ENCODE measurements around the gene CACNB4. TPM values are rescaled to one million over a fixed set of nuclear protein-coding genes. Genes with fewer than 3 reads are reported as not detected.

CACNB4 gene
- total and polyA plus RNA-seq, 9 of the 15 experiments (the other 6 are each of a cell fraction or from before 2014, with no cell fraction given): 0.01 to 0.20 (median 0.04) TPM; not detected in 1

DNA sequence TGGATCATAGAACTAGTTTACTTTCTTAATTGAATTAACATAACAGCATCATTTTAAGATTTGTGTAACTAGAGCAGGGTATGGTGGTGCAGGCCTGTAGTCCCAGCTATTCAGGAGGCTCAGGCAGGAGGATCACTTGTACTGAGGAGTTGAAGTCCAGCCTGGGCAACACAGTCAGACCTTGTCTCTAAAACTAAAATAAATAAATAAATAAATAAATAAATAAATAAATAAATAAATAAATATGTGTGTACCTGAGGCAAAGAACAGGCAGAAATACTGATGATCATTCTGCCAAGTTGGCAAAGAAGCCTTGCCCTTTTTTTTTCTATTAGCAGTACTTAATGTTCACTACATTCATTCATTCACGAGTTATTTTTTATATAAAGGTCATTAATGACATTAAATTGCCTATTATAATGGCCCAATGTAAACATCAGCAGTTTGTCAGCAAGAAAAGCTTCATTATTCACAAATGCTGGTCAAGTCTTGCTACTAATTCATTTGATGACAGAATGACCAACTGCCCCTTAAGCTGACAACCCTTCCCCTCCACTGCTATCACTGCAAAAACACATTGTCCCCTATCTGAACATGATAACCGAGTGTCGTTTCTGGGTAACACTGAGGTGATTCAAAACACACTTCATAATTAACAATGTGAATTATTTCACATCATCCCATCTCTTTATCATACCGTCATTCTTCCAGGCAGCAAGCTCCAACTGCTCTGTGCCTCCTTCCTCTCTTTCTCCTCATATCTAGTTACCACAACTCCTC is 309.6 kb downstream of the CACNB4 start (continued):
- TF ChIP-seq, protein P1, sequence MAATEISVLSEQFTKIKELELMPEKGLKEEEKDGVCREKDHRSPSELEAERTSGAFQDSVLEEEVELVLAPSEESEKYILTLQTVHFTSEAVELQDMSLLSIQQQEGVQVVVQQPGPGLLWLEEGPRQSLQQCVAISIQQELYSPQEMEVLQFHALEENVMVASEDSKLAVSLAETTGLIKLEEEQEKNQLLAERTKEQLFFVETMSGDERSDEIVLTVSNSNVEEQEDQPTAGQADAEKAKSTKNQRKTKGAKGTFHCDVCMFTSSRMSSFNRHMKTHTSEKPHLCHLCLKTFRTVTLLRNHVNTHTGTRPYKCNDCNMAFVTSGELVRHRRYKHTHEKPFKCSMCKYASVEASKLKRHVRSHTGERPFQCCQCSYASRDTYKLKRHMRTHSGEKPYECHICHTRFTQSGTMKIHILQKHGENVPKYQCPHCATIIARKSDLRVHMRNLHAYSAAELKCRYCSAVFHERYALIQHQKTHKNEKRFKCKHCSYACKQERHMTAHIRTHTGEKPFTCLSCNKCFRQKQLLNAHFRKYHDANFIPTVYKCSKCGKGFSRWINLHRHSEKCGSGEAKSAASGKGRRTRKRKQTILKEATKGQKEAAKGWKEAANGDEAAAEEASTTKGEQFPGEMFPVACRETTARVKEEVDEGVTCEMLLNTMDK (IDR thresholded peaks at IDR 0.05; ENCODE audit: borderline replicate concordance, insufficient read depth, low read depth, low read length, poor library complexity, severe bottlenecking): no peak
- TF ChIP-seq ZNF134 (CRISPR knock-in tag; conservative IDR thresholded peaks at IDR 0.05): no peak
- no peak for TF ChIP-seq BRF1 (IDR thresholded peaks at IDR 0.05; ENCODE audit: borderline replicate concordance, extremely low read depth, insufficient read length)
- TF ChIP-seq RFX7 (CRISPR knock-in tag; IDR thresholded peaks at IDR 0.05): no peak
- TF ChIP-seq, protein P2, sequence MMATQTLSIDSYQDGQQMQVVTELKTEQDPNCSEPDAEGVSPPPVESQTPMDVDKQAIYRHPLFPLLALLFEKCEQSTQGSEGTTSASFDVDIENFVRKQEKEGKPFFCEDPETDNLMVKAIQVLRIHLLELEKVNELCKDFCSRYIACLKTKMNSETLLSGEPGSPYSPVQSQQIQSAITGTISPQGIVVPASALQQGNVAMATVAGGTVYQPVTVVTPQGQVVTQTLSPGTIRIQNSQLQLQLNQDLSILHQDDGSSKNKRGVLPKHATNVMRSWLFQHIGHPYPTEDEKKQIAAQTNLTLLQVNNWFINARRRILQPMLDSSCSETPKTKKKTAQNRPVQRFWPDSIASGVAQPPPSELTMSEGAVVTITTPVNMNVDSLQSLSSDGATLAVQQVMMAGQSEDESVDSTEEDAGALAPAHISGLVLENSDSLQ (IDR thresholded peaks at IDR 0.05): peak; percentile 85
- no peak for TF ChIP-seq HDAC8 (tag; IDR thresholded peaks at IDR 0.05)
- TF ChIP-seq CHD1 (IDR thresholded peaks at IDR 0.05; ENCODE audit: low read length): no peak
- no peak for TF ChIP-seq SRF (CRISPR knock-in tag; IDR thresholded peaks at IDR 0.05)
- TF ChIP-seq KDM4B (IDR thresholded peaks at IDR 0.05; ENCODE audit: borderline replicate concordance in 2 of 2, low read depth in 1 of 2): no peak
- peak; percentile 76; the same call in 1 of the 2 replicates for TF ChIP-seq JUND (IDR thresholded peaks at IDR 0.05; ENCODE audit: borderline replicate concordance, low read depth, low read length)
- peak; percentile 57; the same call in 1 of the 3 replicates for TF ChIP-seq JUND (tag; IDR thresholded peaks at IDR 0.05; ENCODE audit: borderline replicate concordance, low read depth, low read length)
- TF ChIP-seq, protein P3, sequence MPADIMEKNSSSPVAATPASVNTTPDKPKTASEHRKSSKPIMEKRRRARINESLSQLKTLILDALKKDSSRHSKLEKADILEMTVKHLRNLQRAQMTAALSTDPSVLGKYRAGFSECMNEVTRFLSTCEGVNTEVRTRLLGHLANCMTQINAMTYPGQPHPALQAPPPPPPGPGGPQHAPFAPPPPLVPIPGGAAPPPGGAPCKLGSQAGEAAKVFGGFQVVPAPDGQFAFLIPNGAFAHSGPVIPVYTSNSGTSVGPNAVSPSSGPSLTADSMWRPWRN (IDR thresholded peaks at IDR 0.05; ENCODE audit: low read depth): peak; percentile 68; the same call in 1 of the 2 replicates
- no peak; the same call in 1 of the 2 replicates for TF ChIP-seq NFATC3 (IDR thresholded peaks at IDR 0.05)
- TF ChIP-seq ZNF217 (CRISPR knock-in tag; IDR thresholded peaks at IDR 0.05): no peak
- TF ChIP-seq JUN (IDR thresholded peaks at IDR 0.05; ENCODE audit: borderline replicate concordance, low read depth, low read length): no peak
- no peak for TF ChIP-seq JUN (CRISPR knock-in tag; IDR thresholded peaks at IDR 0.05; ENCODE audit: borderline replicate concordance)
- TF ChIP-seq PHB (CRISPR knock-in tag; IDR thresholded peaks at IDR 0.05): no peak
- 0 out of 2 replicates have a peak, but pooled peaks have one; percentile 28 for TF ChIP-seq ZNF197 (CRISPR knock-in tag; IDR thresholded peaks at IDR 0.05; ENCODE audit: low read depth)
- TF ChIP-seq, protein P4, sequence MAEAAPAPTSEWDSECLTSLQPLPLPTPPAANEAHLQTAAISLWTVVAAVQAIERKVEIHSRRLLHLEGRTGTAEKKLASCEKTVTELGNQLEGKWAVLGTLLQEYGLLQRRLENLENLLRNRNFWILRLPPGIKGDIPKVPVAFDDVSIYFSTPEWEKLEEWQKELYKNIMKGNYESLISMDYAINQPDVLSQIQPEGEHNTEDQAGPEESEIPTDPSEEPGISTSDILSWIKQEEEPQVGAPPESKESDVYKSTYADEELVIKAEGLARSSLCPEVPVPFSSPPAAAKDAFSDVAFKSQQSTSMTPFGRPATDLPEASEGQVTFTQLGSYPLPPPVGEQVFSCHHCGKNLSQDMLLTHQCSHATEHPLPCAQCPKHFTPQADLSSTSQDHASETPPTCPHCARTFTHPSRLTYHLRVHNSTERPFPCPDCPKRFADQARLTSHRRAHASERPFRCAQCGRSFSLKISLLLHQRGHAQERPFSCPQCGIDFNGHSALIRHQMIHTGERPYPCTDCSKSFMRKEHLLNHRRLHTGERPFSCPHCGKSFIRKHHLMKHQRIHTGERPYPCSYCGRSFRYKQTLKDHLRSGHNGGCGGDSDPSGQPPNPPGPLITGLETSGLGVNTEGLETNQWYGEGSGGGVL (CRISPR knock-in tag; IDR thresholded peaks at IDR 0.05): no peak
- TF ChIP-seq PYGO2 (tag; IDR thresholded peaks at IDR 0.05): no peak
- TF ChIP-seq ZNF668 (CRISPR knock-in tag; IDR thresholded peaks at IDR 0.05): 0 out of 2 replicates have a peak, but pooled peaks have one; percentile 14
- TF ChIP-seq ERF (CRISPR knock-in tag; IDR thresholded peaks at IDR 0.05): no peak

All from K562 (cell line).